Ovary (tissue), 3 donors: ENCODE measurements around the gene BCORL1.

Source experiments
- CTCF ChIP-seq, 3 donors: fragments of 450-650 bp in 2 of 3; fragments of 200-600 bp in 1 of 3; IDR thresholded peaks; one replicate each; pipeline versions ENCODE4 v1.5.1 to v1.8.0; 2016 to 2022; ENCODE audit warnings: antibody characterized with exemption in 3 of 3, mild to moderate bottlenecking in 1 of 3
- EP300 ChIP-seq: sonication (generic); formaldehyde crosslinking; IDR thresholded peaks from one replicate; pipeline ENCODE4 v1.6.1; 2017; ENCODE audit warnings: antibody characterized with exemption
- POLR2A ChIP-seq: fragments of 450-650 bp; IDR thresholded peaks from one replicate; pipeline ENCODE4 v1.6.1; 2017; ENCODE audit warnings: antibody characterized with exemption, mild to moderate bottlenecking, moderate library complexity
- donor health status: DM: no; HTN: no; CAD: no.

DNA sequence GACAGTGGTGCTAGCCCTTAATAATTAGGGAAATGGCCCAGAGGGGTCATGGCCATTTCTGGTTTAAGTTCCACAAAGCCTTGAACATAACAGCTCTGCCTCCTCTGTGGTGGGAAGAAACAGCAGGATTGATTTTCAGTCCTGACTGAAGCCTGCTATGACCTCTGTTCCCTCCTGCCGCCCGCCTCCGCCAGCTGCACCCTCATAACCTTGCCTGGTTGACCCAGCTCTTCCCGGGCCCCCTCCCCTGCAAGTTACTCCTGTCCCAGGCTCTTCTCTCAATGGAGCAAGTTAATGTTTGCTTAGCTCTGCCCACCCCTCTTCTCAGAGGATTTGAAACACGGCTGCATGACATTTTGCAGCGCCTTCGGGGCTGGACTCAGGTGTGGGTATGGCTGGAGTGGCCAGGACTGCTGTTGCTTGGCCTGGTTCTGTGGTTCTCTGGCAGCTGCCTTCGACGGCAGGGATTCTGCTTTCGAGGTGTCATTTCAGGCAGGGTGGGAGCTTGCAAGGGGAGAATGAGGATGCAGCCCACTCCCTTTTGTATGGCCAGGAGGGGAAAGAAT lies 27.3 kb downstream of the BCORL1 start:
- TF ChIP-seq CTCF (IDR thresholded peaks at IDR 0.05): no peak
- TF ChIP-seq EP300: no peak
- TF ChIP-seq POLR2A: no peak
